ENCODE results near the gene REXO1. TPM values are rescaled to one million over a fixed set of nuclear protein-coding genes. Genes with fewer than 3 reads are reported as not detected.

The REXO1 gene
- total and polyA plus RNA-seq, 2 of the 13 experiments (the other 11 are each of a cell fraction or from before 2014, with no cell fraction given), result 5.0 to 11.2 TPM

- peak; percentile 92 for TF ChIP-seq SAP130 (CRISPR knock-in tag; IDR thresholded peaks at IDR 0.05; ENCODE audit: low read depth)
- peak; percentile 74; the same call in 1 of the 2 replicates for TF ChIP-seq ZNF574 (CRISPR knock-in tag; IDR thresholded peaks at IDR 0.05)
- no peak for TF ChIP-seq TOE1 (CRISPR knock-in tag; IDR thresholded peaks at IDR 0.05)
- TF ChIP-seq ZBTB7A (CRISPR knock-in tag; IDR thresholded peaks at IDR 0.05), result peak; percentile 46; the same call in 1 of the 2 replicates
- 0 out of 2 replicates have a peak, but pooled peaks have one; percentile 58 for TF ChIP-seq ZBTB3 (CRISPR knock-in tag; IDR thresholded peaks at IDR 0.05; ENCODE audit: borderline replicate concordance, low read depth)
- no peak; the same call in 1 of the 2 replicates for TF ChIP-seq NRL (CRISPR knock-in tag; IDR thresholded peaks at IDR 0.05; ENCODE audit: borderline replicate concordance)
- TF ChIP-seq ZNF782 (CRISPR knock-in tag; IDR thresholded peaks at IDR 0.05; ENCODE audit: borderline replicate concordance), result no peak
- 0 out of 2 replicates have a peak, but pooled peaks have one; percentile 41 for TF ChIP-seq MXD4 (CRISPR knock-in tag; IDR thresholded peaks at IDR 0.05)
- no peak for TF ChIP-seq ZNF597 (CRISPR knock-in tag; IDR thresholded peaks at IDR 0.05)
- peak; percentile 93 for TF ChIP-seq RARA (CRISPR knock-in tag; IDR thresholded peaks at IDR 0.05)
- TF ChIP-seq NR1H2 (CRISPR knock-in tag; IDR thresholded peaks at IDR 0.05; ENCODE audit: borderline replicate concordance, low read depth), result no peak
- no peak for TF ChIP-seq SRF (IDR thresholded peaks at IDR 0.05; ENCODE audit: low read depth, low read length)
- TF ChIP-seq TIGD3 (CRISPR knock-in tag; IDR thresholded peaks at IDR 0.05; ENCODE audit: borderline replicate concordance), result no peak
- peak in 1 of 2 experiments; percentile 70; a peak in 1 of 4 replicates for TF ChIP-seq KLF16 (CRISPR knock-in tag; IDR thresholded peaks at IDR 0.05)
- peak; percentile 62; the same call in 1 of the 2 replicates for TF ChIP-seq SNAI1 (CRISPR knock-in tag; IDR thresholded peaks at IDR 0.05; ENCODE audit: borderline replicate concordance)
- TF ChIP-seq KAT8 (CRISPR knock-in tag; IDR thresholded peaks at IDR 0.05), result peak; percentile 63
- peak; percentile 86 for TF ChIP-seq GFI1 (CRISPR knock-in tag; IDR thresholded peaks at IDR 0.05; ENCODE audit: borderline replicate concordance)
- TF ChIP-seq ZBTB14 (CRISPR knock-in tag; IDR thresholded peaks at IDR 0.05), result peak; percentile 45; the same call in 1 of the 2 replicates
- no peak for TF ChIP-seq ZNF780A (CRISPR knock-in tag; IDR thresholded peaks at IDR 0.05)
- peak; percentile 36 for TF ChIP-seq AGO1 (IDR thresholded peaks at IDR 0.05; ENCODE audit: low read depth, low read length, poor library complexity, severe bottlenecking)
- TF ChIP-seq RCOR2 (CRISPR knock-in tag; IDR thresholded peaks at IDR 0.05), result no peak
- no peak for TF ChIP-seq NPAS2 (CRISPR knock-in tag; IDR thresholded peaks at IDR 0.05; ENCODE audit: borderline replicate concordance)
- TF ChIP-seq CREB1 (IDR thresholded peaks at IDR 0.05), result no peak; the same call in 1 of the 2 replicates
- peak; percentile 58; the same call in 1 of the 2 replicates for TF ChIP-seq CREB1 (CRISPR knock-in tag; IDR thresholded peaks at IDR 0.05)
- TF ChIP-seq ZNF446 (CRISPR knock-in tag; IDR thresholded peaks at IDR 0.05), result no peak
These were observed 22.9 kb upstream of the REXO1 start (continued) for GRCh38 chr19:1871140-1871597.

All from HepG2 (cell line).